H9 (cell line): ENCODE results near the gene CAMTA1. TPM values are rescaled to one million over a fixed set of nuclear protein-coding genes. Genes with fewer than 3 reads are reported as not detected.

ENCODE experiments used
- DNase-seq: peaks from one replicate; pipeline ENCODE4 v3.0.0-alpha.2; 2017
- H2AFZ ChIP-seq: one replicate; pipeline ENCODE4 v1.6.1; 2013; ENCODE audit warnings: mild to moderate bottlenecking, low read length, control low read depth, moderate library complexity
- H2AK5ac ChIP-seq: 2 replicates; pipeline ENCODE4 v1.6.1; 2013; ENCODE audit warnings: low read length, control low read depth, mixed read lengths; ENCODE audit not compliant: insufficient read length
- H2BK120ac ChIP-seq: one replicate; pipeline ENCODE4 v1.6.1; 2013; ENCODE audit warnings: low read depth, mild to moderate bottlenecking, low read length, control low read depth, inconsistent platforms; ENCODE audit not compliant: poor library complexity, severe bottlenecking
- H2BK12ac ChIP-seq: 2 replicates; pipeline ENCODE4 v1.6.1; 2013; ENCODE audit warnings: low read length, control low read depth, mixed read lengths, low read depth; ENCODE audit not compliant: insufficient read length
- H2BK15ac ChIP-seq: 2 replicates; pipeline ENCODE4 v1.6.1; 2013; ENCODE audit warnings: low read depth, low read length, control low read depth
- H2BK20ac ChIP-seq: one replicate; pipeline ENCODE4 v1.6.1; 2013; ENCODE audit warnings: low read depth, mild to moderate bottlenecking, low read length, control low read depth, inconsistent platforms; ENCODE audit not compliant: poor library complexity, severe bottlenecking
- H2BK5ac ChIP-seq: 2 replicates; pipeline ENCODE4 v1.6.1; 2013; ENCODE audit warnings: low read length, control low read depth, mixed read lengths; ENCODE audit not compliant: insufficient read length
- H3K14ac ChIP-seq: 2 replicates; pipeline ENCODE4 v1.6.1; 2013; ENCODE audit warnings: low read length, control low read depth; ENCODE audit not compliant: insufficient read depth
- H3K18ac ChIP-seq: 2 replicates; pipeline ENCODE4 v1.6.1; 2013; ENCODE audit warnings: low read depth, mild to moderate bottlenecking, mixed read lengths, low read length, control low read depth; ENCODE audit not compliant: insufficient read length
- H3K23ac ChIP-seq: 2 replicates; pipeline ENCODE4 v1.6.1; 2013; ENCODE audit warnings: low read length, control low read depth, mixed read lengths, low read depth; ENCODE audit not compliant: insufficient read length
- H3K23me2 ChIP-seq: 2 replicates; pipeline ENCODE4 v1.6.1; 2013; ENCODE audit warnings: low read depth, mild to moderate bottlenecking, mixed read lengths, low read length, control low read depth; ENCODE audit not compliant: insufficient read length, poor library complexity, severe bottlenecking
- H3K27ac ChIP-seq: 2 replicates; pipeline ENCODE4 v1.5.1; 2013; ENCODE audit warnings: low read length, control low read depth, mixed read lengths, low read depth; ENCODE audit not compliant: insufficient read length
- H3K27me3 ChIP-seq: 2 replicates; pipeline ENCODE4 v1.6.1; 2013; ENCODE audit warnings: low read length, control low read depth, inconsistent platforms; ENCODE audit not compliant: insufficient read depth
- H3K4ac ChIP-seq: 2 replicates; pipeline ENCODE4 v1.6.1; 2013; ENCODE audit warnings: low read depth, mild to moderate bottlenecking, control low read depth, inconsistent platforms, low read length, moderate library complexity
- H3K4me1 ChIP-seq: 2 replicates; pipeline ENCODE4 v1.6.1; 2013; ENCODE audit warnings: low read length, control low read depth, inconsistent platforms; ENCODE audit not compliant: insufficient read depth
- H3K4me2 ChIP-seq: 2 replicates; pipeline ENCODE4 v1.6.1; 2013; ENCODE audit warnings: low read length, control low read depth, mixed read lengths; ENCODE audit not compliant: insufficient read length, insufficient read depth
- H3K56ac ChIP-seq: 2 replicates; pipeline ENCODE4 v1.6.1; 2013; ENCODE audit warnings: low read depth, mild to moderate bottlenecking, mixed read lengths, low read length, control low read depth; ENCODE audit not compliant: insufficient read length
- H3K79me1 ChIP-seq: 2 replicates; pipeline ENCODE4 v1.6.1; 2013; ENCODE audit warnings: low read depth, mild to moderate bottlenecking, moderate library complexity, low read length, control low read depth, inconsistent platforms; ENCODE audit not compliant: insufficient read depth, poor library complexity, severe bottlenecking
- H3K79me2 ChIP-seq: 2 replicates; pipeline ENCODE4 v1.6.1; 2013; ENCODE audit warnings: low read length, control low read depth, inconsistent platforms; ENCODE audit not compliant: insufficient read depth
- H3K9ac ChIP-seq: 2 replicates; pipeline ENCODE4 v1.6.1; 2013; ENCODE audit warnings: low read length, control low read depth, mixed read lengths; ENCODE audit not compliant: insufficient read length; ENCODE audit errors: extremely low read depth
- H3K9me3 ChIP-seq: one replicate; pipeline ENCODE4 v1.6.1; 2013; ENCODE audit warnings: low read depth, low read length, inconsistent platforms; ENCODE audit not compliant: control insufficient read depth
- H3T11ph ChIP-seq: one replicate; pipeline ENCODE4 v1.6.1; 2013; ENCODE audit warnings: mild to moderate bottlenecking, low read length, control low read depth, inconsistent platforms
- H4K20me1 ChIP-seq: one replicate; pipeline ENCODE4 v1.6.1; 2013; ENCODE audit not compliant: control insufficient read depth, insufficient read length, insufficient read depth
- H4K5ac ChIP-seq: 2 replicates; pipeline ENCODE4 v1.6.1; 2013; ENCODE audit warnings: low read depth, mild to moderate bottlenecking, mixed read lengths, low read length, control low read depth; ENCODE audit not compliant: insufficient read length
- H4K8ac ChIP-seq: replicated peaks from 2 replicates; pipeline ENCODE4 v1.6.1; 2013; ENCODE audit warnings: low read length, control low read depth, mixed read lengths, low read depth; ENCODE audit not compliant: insufficient read length
- H4K91ac ChIP-seq: 2 replicates; pipeline ENCODE4 v1.6.1; 2013; ENCODE audit warnings: low read depth, mild to moderate bottlenecking, moderate library complexity, mixed read lengths, low read length, control low read depth; ENCODE audit not compliant: insufficient read length
- H3K27ac Mint-ChIP-seq, 3 experiments: 2 replicates in 2 of 3; 3 replicates in 1 of 3; pipeline ENCODE4 v1.8.0; 2020 to 2021; ENCODE audit warnings: mixed read lengths in 3 of 3, mild to moderate bottlenecking in 1 of 3, moderate library complexity in 1 of 3
- H3K27me3 Mint-ChIP-seq: 2 replicates; pipeline ENCODE4 v1.8.0; 2021; ENCODE audit warnings: low read depth, mild to moderate bottlenecking, moderate library complexity, mixed read lengths
- H3K36me3 Mint-ChIP-seq, 3 experiments: 2 replicates in 2 of 3; 3 replicates in 1 of 3; pipeline ENCODE4 v1.8.0; 2020 to 2021; ENCODE audit warnings: low read depth in 3 of 3, mixed read lengths in 3 of 3; ENCODE audit not compliant: insufficient read depth in 1 of 3
- H3K4me1 Mint-ChIP-seq, 2 experiments: 2 replicates each; pipeline ENCODE4 v1.8.0; 2020; ENCODE audit warnings: mixed read lengths in 2 of 2
- H3K4me3 Mint-ChIP-seq, 2 experiments: 2 replicates in 1 of 2; 3 replicates in 1 of 2; pipeline ENCODE4 v1.8.0; 2020 to 2021; ENCODE audit warnings: mild to moderate bottlenecking in 2 of 2, mixed read lengths in 2 of 2, moderate library complexity in 1 of 2
- H3K9me3 Mint-ChIP-seq, 2 experiments: 2 replicates in 1 of 2; 3 replicates in 1 of 2; pipeline ENCODE4 v1.8.0; 2020; ENCODE audit warnings: mild to moderate bottlenecking in 2 of 2, mixed read lengths in 2 of 2, moderate library complexity in 1 of 2
- WGBS: extraction: QIAGEN DNeasy Blood & Tissue Kit; methylation state at CpG from one replicate; pipeline ENCODE4 v1.1.7; 2013; ENCODE audit warnings: missing lambda C conversion rate, low lambda C conversion rate, mixed read lengths; ENCODE audit not compliant: insufficient read length; ENCODE audit errors: extremely low coverage; 5-methylcytosine and 5-hydroxymethylcytosine counted together
- total RNA-seq: library from RNA; stranded (reverse); gene quantifications from 2 replicates; pipeline ENCODE4 v1.2.1, GENCODE V29; 2021
- TF ChIP-seq, protein P1 (sequence below): fragments of 200-600 bp; sonication (generic); conservative IDR thresholded peaks from 3 replicates; pipeline ENCODE4 v1.8.0; 2021; ENCODE audit warnings: antibody characterized with exemption, mild to moderate bottlenecking

The CAMTA1 gene
- total RNA-seq, 1 experiment from 2014 or later: 115 TPM

DNA sequence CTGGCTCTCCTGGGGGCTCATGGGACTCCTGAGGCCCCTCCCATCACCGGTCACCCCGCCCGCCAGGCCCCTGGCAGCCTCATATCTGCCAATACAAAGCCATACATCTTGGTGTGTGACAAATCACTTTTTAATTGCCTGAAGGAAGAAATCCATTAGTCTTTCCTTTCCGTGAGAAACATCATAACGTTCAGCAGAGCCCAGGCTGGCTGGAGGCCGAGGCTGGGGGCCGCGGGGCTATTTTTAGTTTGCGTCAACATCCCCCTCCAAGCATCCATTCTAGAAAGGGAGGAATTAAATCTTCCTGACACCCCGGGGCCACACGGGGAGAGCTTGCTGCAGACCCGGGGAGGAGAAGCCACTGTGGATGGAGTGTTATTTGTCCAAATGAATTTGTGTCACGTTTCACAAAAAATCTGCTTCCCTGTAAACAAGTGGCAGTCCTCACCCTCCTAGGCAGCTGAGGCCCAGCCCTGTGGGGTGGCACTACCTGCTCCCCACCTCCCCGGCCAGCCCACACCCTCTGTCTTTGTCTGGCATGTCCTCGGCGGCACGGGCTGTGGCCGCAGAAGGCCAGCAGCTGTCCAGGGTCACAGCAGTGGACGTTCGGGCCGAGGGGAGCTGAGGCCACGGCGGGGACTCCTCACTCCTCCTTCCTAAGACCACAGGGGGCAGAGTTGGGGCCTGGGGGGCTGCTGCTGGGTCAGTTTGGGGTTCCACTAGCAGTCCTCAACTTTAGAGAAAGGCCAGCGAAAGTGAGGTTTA, 749.0 kb downstream of the CAMTA1 start:
- H3K14ac ChIP-seq: peak overlapping the region; percentile 49; the same call in 1 of the 2 replicates
- H3K23ac ChIP-seq: no peak overlapping the region
- H3K4ac ChIP-seq: no peak overlapping the region
- H3K4me3 Mint-ChIP-seq: peak overlapping the region in 1 of 2 experiments; percentile 32; a peak in 1 of 5 replicates
- no peaks in the 10 kb centered on the region for H3K79me2 ChIP-seq
- WGBS: no CpG with 5 or more reads among the region's 24 CpGs
- H4K91ac ChIP-seq: no peak overlapping the region
- no peak overlapping the region for H2BK120ac ChIP-seq
- no peak overlapping the region for H2AFZ ChIP-seq
- H4K20me1 ChIP-seq: no peaks in the 10 kb centered on the region
- H2BK5ac ChIP-seq: no peak overlapping the region
- no peaks in the 10 kb centered on the region; a peak in 1 of 5 replicates for H3K9me3 Mint-ChIP-seq
- no peak overlapping the region for H3K18ac ChIP-seq
- TF ChIP-seq, protein P1, sequence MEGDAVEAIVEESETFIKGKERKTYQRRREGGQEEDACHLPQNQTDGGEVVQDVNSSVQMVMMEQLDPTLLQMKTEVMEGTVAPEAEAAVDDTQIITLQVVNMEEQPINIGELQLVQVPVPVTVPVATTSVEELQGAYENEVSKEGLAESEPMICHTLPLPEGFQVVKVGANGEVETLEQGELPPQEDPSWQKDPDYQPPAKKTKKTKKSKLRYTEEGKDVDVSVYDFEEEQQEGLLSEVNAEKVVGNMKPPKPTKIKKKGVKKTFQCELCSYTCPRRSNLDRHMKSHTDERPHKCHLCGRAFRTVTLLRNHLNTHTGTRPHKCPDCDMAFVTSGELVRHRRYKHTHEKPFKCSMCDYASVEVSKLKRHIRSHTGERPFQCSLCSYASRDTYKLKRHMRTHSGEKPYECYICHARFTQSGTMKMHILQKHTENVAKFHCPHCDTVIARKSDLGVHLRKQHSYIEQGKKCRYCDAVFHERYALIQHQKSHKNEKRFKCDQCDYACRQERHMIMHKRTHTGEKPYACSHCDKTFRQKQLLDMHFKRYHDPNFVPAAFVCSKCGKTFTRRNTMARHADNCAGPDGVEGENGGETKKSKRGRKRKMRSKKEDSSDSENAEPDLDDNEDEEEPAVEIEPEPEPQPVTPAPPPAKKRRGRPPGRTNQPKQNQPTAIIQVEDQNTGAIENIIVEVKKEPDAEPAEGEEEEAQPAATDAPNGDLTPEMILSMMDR: no peak
- no peaks in the 10 kb centered on the region for H3K36me3 Mint-ChIP-seq
- no peak overlapping the region for H3K27ac ChIP-seq
- no peak overlapping the region for H3K4me2 ChIP-seq
- peaks cover 6% of the 10 kb centered on the region for H3K27me3 Mint-ChIP-seq
- no peaks in the 10 kb centered on the region for H3K23me2 ChIP-seq
- H4K5ac ChIP-seq: no peak overlapping the region
- H3T11ph ChIP-seq: no peak overlapping the region
- H2BK15ac ChIP-seq: no peak overlapping the region
- H3K27ac Mint-ChIP-seq: 0 out of 7 replicates have a peak overlapping the region, but pooled peaks of 1 of the 3 experiments have one; percentile 72
- H3K9me3 ChIP-seq: no peaks in the 10 kb centered on the region
- H3K79me1 ChIP-seq: no peaks in the 10 kb centered on the region
- no peak overlapping the region for H2BK12ac ChIP-seq
- no peak overlapping the region for H4K8ac ChIP-seq
- no peak overlapping the region for H3K56ac ChIP-seq
- no peaks in the 10 kb centered on the region for H3K27me3 ChIP-seq
- H3K4me1 Mint-ChIP-seq: peaks cover 55 to 64% of the 10 kb centered on the region in 2 experiments
- H3K4me1 ChIP-seq: peaks cover 13% of the 10 kb centered on the region; the same call in 1 of the 2 replicates
- H2AK5ac ChIP-seq: no peak overlapping the region
- H3K9ac ChIP-seq: no peak overlapping the region
- DNase-seq: no peak
- no peak overlapping the region for H2BK20ac ChIP-seq
